ENCODE results near the gene P2RY2. TPM values are rescaled to one million over a fixed set of nuclear protein-coding genes. Genes with fewer than 3 reads are reported as not detected.
A peak's percentile ranks its signal among the peaks of the same experiment; 100 is the strongest.

P2RY2 gene
- total and polyA plus RNA-seq, 12 donors, result 7.1 to 37.5 (median 11.1) TPM

DNA sequence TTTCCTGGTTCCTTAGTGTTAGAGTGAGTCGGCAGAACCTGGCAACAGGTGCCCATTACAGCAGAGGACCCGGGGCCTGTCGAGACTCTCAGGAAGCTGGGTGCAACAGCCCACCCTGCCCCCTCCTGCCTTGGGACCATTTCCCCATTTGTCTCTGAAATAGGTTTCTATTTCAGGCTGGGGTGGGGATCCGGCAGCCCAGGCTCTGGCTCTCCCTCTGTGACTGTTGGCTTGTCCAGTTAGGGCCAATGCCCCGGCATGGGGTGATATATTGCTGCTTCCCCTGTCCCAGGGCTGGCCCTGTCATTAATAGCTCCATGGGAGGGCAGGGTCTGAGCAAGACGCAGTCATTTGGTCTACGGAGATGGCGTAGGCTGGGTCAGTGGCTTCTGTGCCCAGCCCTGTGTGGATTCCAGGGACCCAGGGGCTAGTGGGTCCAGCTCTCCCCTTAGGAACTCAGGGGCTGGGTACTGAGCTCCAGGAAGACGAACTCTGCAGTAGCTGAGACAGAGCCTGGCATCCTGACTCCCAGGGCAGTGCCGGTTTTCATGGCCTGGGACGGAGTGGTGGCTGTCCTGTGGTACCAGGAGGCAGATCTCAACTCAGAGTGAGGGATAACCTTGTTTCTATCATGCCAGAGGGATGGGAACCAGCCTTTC lies 56.8 kb downstream of the P2RY2 start:
- H3K4me1 ChIP-seq, result peaks cover 0 to 42% (median 12%) of the 10 kb centered on the region in 9 donors
- H3K27ac ChIP-seq, result peak overlapping the region in 2 of 10 donors; percentile 39 to 77
- no peaks in the 10 kb centered on the region for H3K36me3 ChIP-seq
- TF ChIP-seq, protein P1, sequence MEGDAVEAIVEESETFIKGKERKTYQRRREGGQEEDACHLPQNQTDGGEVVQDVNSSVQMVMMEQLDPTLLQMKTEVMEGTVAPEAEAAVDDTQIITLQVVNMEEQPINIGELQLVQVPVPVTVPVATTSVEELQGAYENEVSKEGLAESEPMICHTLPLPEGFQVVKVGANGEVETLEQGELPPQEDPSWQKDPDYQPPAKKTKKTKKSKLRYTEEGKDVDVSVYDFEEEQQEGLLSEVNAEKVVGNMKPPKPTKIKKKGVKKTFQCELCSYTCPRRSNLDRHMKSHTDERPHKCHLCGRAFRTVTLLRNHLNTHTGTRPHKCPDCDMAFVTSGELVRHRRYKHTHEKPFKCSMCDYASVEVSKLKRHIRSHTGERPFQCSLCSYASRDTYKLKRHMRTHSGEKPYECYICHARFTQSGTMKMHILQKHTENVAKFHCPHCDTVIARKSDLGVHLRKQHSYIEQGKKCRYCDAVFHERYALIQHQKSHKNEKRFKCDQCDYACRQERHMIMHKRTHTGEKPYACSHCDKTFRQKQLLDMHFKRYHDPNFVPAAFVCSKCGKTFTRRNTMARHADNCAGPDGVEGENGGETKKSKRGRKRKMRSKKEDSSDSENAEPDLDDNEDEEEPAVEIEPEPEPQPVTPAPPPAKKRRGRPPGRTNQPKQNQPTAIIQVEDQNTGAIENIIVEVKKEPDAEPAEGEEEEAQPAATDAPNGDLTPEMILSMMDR (IDR thresholded peaks at IDR 0.05), result no peak
- intact Hi-C loops (cut with DNase I), result no loop called here
- WGBS, 2 donors, result 85 to 89% methylated on average over 11 of the region's 11 CpGs
- H3K27me3 ChIP-seq, result no peaks in the 10 kb centered on the region
- peak overlapping the region in 3 of 10 donors; percentile 1 to 51 (median 20) for H3K4me3 ChIP-seq
- peak in 5 of 8 donors; percentile 17 to 44 (median 25) for ATAC-seq
- H3K9me3 ChIP-seq, result no peaks in the 10 kb centered on the region
- no peak for DNase-seq

DNA sequence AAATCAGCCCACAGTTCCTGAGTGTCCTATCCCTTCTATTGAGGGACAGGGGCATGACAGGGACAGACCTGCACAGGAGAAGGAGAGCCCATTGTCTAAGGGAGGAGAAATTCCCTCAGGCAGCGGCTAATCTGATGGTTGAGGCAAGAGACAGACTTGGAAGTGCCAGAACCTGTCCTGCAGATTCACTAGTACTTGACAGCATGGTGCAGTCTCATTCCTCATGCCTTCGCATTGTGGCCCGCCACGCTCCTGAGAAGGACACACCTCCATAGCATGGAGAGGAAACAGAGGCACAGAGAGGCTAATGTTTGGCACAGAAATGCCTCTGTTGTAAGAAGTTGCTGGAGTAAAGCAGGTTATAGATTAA lies 57.3 kb downstream of the P2RY2 start:
- DNase-seq (no peak), ATAC-seq (no peak)
- Histone ChIP-seq H3K4me3 (peak overlapping the region in 1 of 10 donors; percentile 51), H3K36me3 (no peaks in the 10 kb centered on the region), H3K9me3 (no peaks in the 10 kb centered on the region), H3K27ac (peak overlapping the region in 1 of 10 donors; percentile 39), H3K4me1 (peaks cover 0 to 42% (median 8%) of the 10 kb centered on the region in 9 donors), H3K27me3 (no peaks in the 10 kb centered on the region)
- intact Hi-C loops (cut with DNase I), result no loop called here
- TF ChIP-seq, protein P1 (IDR thresholded peaks at IDR 0.05), result no peak
- 97 to 99% methylated on average over 4 of the region's 4 CpGs for WGBS, 2 donors

DNA sequence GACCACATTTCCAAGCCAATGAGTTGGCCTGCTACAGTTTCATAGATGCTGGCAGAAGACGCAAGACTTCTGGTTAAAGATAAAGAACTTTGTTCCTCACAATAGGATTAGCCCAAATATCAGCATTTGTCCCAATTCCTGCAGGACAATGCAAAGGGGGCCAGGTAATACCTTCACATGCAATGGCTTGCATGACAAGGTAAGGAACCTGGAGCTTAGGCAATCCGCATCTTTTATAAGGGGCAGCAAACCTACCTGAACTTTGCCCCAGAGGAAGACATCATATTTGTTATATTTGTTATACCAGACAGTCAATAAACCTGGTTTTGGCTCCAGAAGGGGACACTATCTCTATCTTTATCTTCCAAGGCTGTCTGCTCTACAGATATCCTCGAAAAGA lies 59.4 kb downstream of the P2RY2 start:
- intact Hi-C loops (cut with DNase I), result no loop called here
- DNase-seq (no peak), ATAC-seq (no peak)
- H3K27ac ChIP-seq, result no peak overlapping the region
- peaks cover 0 to 39% (median 8%) of the 10 kb centered on the region in 9 donors for H3K4me1 ChIP-seq
- H3K4me3 ChIP-seq, result no peak overlapping the region
- WGBS, 2 donors, result 85% methylated on average over 3 of the region's 3 CpGs
- no peaks in the 10 kb centered on the region for H3K36me3 ChIP-seq
- TF ChIP-seq, protein P1 (IDR thresholded peaks at IDR 0.05), result no peak
- H3K27me3 ChIP-seq, result no peaks in the 10 kb centered on the region
- H3K9me3 ChIP-seq, result no peaks in the 10 kb centered on the region

DNA sequence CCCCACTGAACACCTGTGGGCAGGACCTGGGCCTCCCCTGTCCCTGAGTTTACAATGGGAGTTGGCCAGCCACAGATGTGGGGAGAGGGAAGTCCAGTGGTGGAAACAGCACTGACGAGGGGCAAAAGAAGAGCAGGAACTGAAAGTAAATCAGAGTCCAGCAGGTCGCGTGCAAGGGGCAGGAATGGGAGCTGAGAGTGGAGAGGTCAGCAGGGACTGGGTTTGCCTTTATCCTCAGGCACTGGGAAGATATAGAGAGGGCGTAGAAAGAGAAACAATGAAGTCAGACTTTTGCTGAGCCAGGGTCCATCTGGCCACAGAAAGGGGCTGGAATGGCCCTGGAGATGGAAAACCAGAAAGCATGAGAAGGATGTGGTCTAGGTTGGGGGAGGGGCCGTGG lies 62.5 kb downstream of the P2RY2 start:
- Histone ChIP-seq H3K27me3 (no peaks in the 10 kb centered on the region), H3K36me3 (no peaks in the 10 kb centered on the region), H3K4me3 (no peak overlapping the region), H3K9me3 (no peaks in the 10 kb centered on the region), H3K27ac (peak overlapping the region in 2 of 10 donors; percentile 51 to 78), H3K4me1 (peaks cover 0 to 49% (median 0%) of the 10 kb centered on the region in 9 donors)
- TF ChIP-seq, protein P1 (IDR thresholded peaks at IDR 0.05), result no peak
- WGBS, 2 donors, result 77 to 78% methylated on average over 5 of the region's 5 CpGs
- DNase-seq (peak in 1 of 2 donors; percentile 40), ATAC-seq (peak in 7 of 8 donors; percentile 49 to 79 (median 66))
- intact Hi-C loops (cut with DNase I), result loop anchor here in 3 of 10 donors (10.0 kb wide), 3 partner anchors 96 to 556 kb away; no protein-coding TSS in a partner anchor
